Measurements from ENCODE around the gene ATAD3C. TPM values are rescaled to one million over a fixed set of nuclear protein-coding genes. Genes with fewer than 3 reads are reported as not detected.
"Not testable (repeated sequence)": the region's sequence is repeated elsewhere in the genome, so short reads cannot be mapped to it uniquely, and the experiment has no call there.

Gene ATAD3C
- total and polyA plus RNA-seq, 2 donors (not counting 3 experiments of a cell fraction or from before 2014, with no cell fraction given): 0.01 TPM; not detected in 1

GRCh38 chr1:1505801-1506200 lies 56.3 kb downstream of the ATAD3C start:
- H3K4me2 ChIP-seq (ENCODE audit: insufficient read depth, low read length); H3K9me3 ChIP-seq (replicated peaks; ENCODE audit: control insufficient read depth, insufficient read depth, low read length); FAIRE-seq; dilution Hi-C loops (cut with MboI; ENCODE audit: extremely low pct_ligation_motif_present, low sequenced_read_pairs); H3K9ac ChIP-seq (replicated peaks; ENCODE audit: extremely low read depth, insufficient read depth, low read length); BruUV-seq (replicated peaks); H3K27ac ChIP-seq (ENCODE audit: insufficient read depth, low read depth, low read length); DNase-seq (ENCODE audit: low read depth, low spot score); H3K27me3 ChIP-seq (ENCODE audit: control insufficient read depth in 2 of 2, insufficient read depth in 2 of 2, low read length in 2 of 2); H3K4me1 ChIP-seq (ENCODE audit: control insufficient read depth, extremely low read depth, insufficient read depth, low read length); POLR2A ChIA-PET; H3K36me3 ChIP-seq (ENCODE audit: control insufficient read depth in 2 of 2, extremely low read depth in 1 of 2, insufficient read depth in 2 of 2, low read length in 2 of 2); H2AFZ ChIP-seq (ENCODE audit: low read depth, low read length); H4K20me1 ChIP-seq (replicated peaks; ENCODE audit: control insufficient read depth, extremely low read depth, insufficient read depth, low read length); H3K4me3 ChIP-seq (replicated peaks in 1 of 3; ENCODE audit: insufficient read depth in 1 of 3, low read depth in 1 of 3, low read length in 3 of 3); H3K9me1 ChIP-seq (replicated peaks; ENCODE audit: control insufficient read depth, extremely low read depth, insufficient read depth, low read length); H3K79me2 ChIP-seq (ENCODE audit: control insufficient read depth, insufficient read depth, low read length): not testable (repeated sequence)
- CTCF ChIA-PET: interaction anchor here (0.6 to 1.4 kb wide), 8 partner anchors 14 to 196 kb away, joined by 3 to 5 read pairs (median 3); partner anchors contain the start of genes AURKAIP1, CCNL2 and MIB2
- intact Hi-C loops (cut with micrococcal nuclease): loop anchor here (2.0 kb wide), 1 partner anchor 99 kb away; the partner anchor contains the start of gene MRPL20

GRCh38 chr1:1507305-1507704 lies 57.8 kb downstream of the ATAD3C start:
- Histone ChIP-seq H3K36me3 (ENCODE audit: control insufficient read depth in 2 of 2, extremely low read depth in 1 of 2, insufficient read depth in 2 of 2, low read length in 2 of 2) (no peaks in the 10 kb centered on the region), H3K4me1 (ENCODE audit: control insufficient read depth, extremely low read depth, insufficient read depth, low read length) (peaks cover 4% of the 10 kb centered on the region), H4K20me1 (replicated peaks; ENCODE audit: control insufficient read depth, extremely low read depth, insufficient read depth, low read length) (no peaks in the 10 kb centered on the region), H3K79me2 (ENCODE audit: control insufficient read depth, insufficient read depth, low read length) (no peaks in the 10 kb centered on the region), H3K27me3 (ENCODE audit: control insufficient read depth in 2 of 2, insufficient read depth in 2 of 2, low read length in 2 of 2) (no peaks in the 10 kb centered on the region), H3K4me3 (replicated peaks in 1 of 3; ENCODE audit: insufficient read depth in 1 of 3, low read depth in 1 of 3, low read length in 3 of 3) (no peak overlapping the region), H3K9me1 (replicated peaks; ENCODE audit: control insufficient read depth, extremely low read depth, insufficient read depth, low read length) (no peaks in the 10 kb centered on the region), H3K4me2 (ENCODE audit: insufficient read depth, low read length) (no peak overlapping the region), H3K27ac (ENCODE audit: insufficient read depth, low read depth, low read length) (no peak overlapping the region), H3K9me3 (replicated peaks; ENCODE audit: control insufficient read depth, insufficient read depth, low read length) (no peaks in the 10 kb centered on the region), H3K9ac (replicated peaks; ENCODE audit: extremely low read depth, insufficient read depth, low read length) (no peak overlapping the region), H2AFZ (ENCODE audit: low read depth, low read length) (no peak overlapping the region)
- no peak for FAIRE-seq
- ChIA-PET POLR2A (no interaction called here), CTCF (no interaction called here)
- dilution Hi-C loops (cut with MboI; ENCODE audit: extremely low pct_ligation_motif_present, low sequenced_read_pairs): no loop called here
- intact Hi-C loops (cut with micrococcal nuclease): no loop called here
- BruUV-seq (replicated peaks): no TSS peak
- TF ChIP-seq FOS (IDR thresholded peaks at IDR 0.05; ENCODE audit: borderline replicate concordance, insufficient read depth, low read length): no peak
- TF ChIP-seq MAX (IDR thresholded peaks at IDR 0.05; ENCODE audit: insufficient read depth, insufficient read length): no peak
- DNase-seq (ENCODE audit: low read depth, low spot score): no peak

- POLR2A ChIA-PET; H3K9me3 ChIP-seq (replicated peaks; ENCODE audit: control insufficient read depth, insufficient read depth, low read length); intact Hi-C loops (cut with micrococcal nuclease); DNase-seq (ENCODE audit: low read depth, low spot score); H3K9me1 ChIP-seq (replicated peaks; ENCODE audit: control insufficient read depth, extremely low read depth, insufficient read depth, low read length); H3K4me1 ChIP-seq (ENCODE audit: control insufficient read depth, extremely low read depth, insufficient read depth, low read length); H2AFZ ChIP-seq (ENCODE audit: low read depth, low read length); H3K27me3 ChIP-seq (ENCODE audit: control insufficient read depth in 2 of 2, insufficient read depth in 2 of 2, low read length in 2 of 2); FAIRE-seq; H3K9ac ChIP-seq (replicated peaks; ENCODE audit: extremely low read depth, insufficient read depth, low read length); H3K4me2 ChIP-seq (ENCODE audit: insufficient read depth, low read length); H3K36me3 ChIP-seq (ENCODE audit: control insufficient read depth in 2 of 2, extremely low read depth in 1 of 2, insufficient read depth in 2 of 2, low read length in 2 of 2); H3K4me3 ChIP-seq (replicated peaks in 1 of 3; ENCODE audit: insufficient read depth in 1 of 3, low read depth in 1 of 3, low read length in 3 of 3); H3K27ac ChIP-seq (ENCODE audit: insufficient read depth, low read depth, low read length); CTCF ChIA-PET; H4K20me1 ChIP-seq (replicated peaks; ENCODE audit: control insufficient read depth, extremely low read depth, insufficient read depth, low read length); dilution Hi-C loops (cut with MboI; ENCODE audit: extremely low pct_ligation_motif_present, low sequenced_read_pairs); BruUV-seq (replicated peaks): not testable (repeated sequence)
- peaks cover 11% of the 10 kb centered on the region for H3K79me2 ChIP-seq (ENCODE audit: control insufficient read depth, insufficient read depth, low read length)
These were observed 59.4 kb downstream of the ATAD3C start for GRCh38 chr1:1508775-1509464.

- FAIRE-seq, POLR2A ChIA-PET: not testable (repeated sequence)
These were observed 60.0 kb downstream of the ATAD3C start for GRCh38 chr1:1509465-1509850.

More at GRCh38 chr1:1509465-1509850, 60.0 kb downstream of the ATAD3C start:
- H3K4me1 ChIP-seq (ENCODE audit: control insufficient read depth, extremely low read depth, insufficient read depth, low read length); DNase-seq (ENCODE audit: low read depth, low spot score); H3K9me1 ChIP-seq (replicated peaks; ENCODE audit: control insufficient read depth, extremely low read depth, insufficient read depth, low read length); H3K27me3 ChIP-seq (ENCODE audit: control insufficient read depth in 2 of 2, insufficient read depth in 2 of 2, low read length in 2 of 2); H3K9ac ChIP-seq (replicated peaks; ENCODE audit: extremely low read depth, insufficient read depth, low read length); H3K4me2 ChIP-seq (ENCODE audit: insufficient read depth, low read length); CTCF ChIA-PET; H2AFZ ChIP-seq (ENCODE audit: low read depth, low read length); BruUV-seq (replicated peaks); H3K9me3 ChIP-seq (replicated peaks; ENCODE audit: control insufficient read depth, insufficient read depth, low read length); H3K36me3 ChIP-seq (ENCODE audit: control insufficient read depth in 2 of 2, extremely low read depth in 1 of 2, insufficient read depth in 2 of 2, low read length in 2 of 2); intact Hi-C loops (cut with micrococcal nuclease); dilution Hi-C loops (cut with MboI; ENCODE audit: extremely low pct_ligation_motif_present, low sequenced_read_pairs); H4K20me1 ChIP-seq (replicated peaks; ENCODE audit: control insufficient read depth, extremely low read depth, insufficient read depth, low read length); H3K27ac ChIP-seq (ENCODE audit: insufficient read depth, low read depth, low read length); H3K4me3 ChIP-seq (replicated peaks in 1 of 3; ENCODE audit: insufficient read depth in 1 of 3, low read depth in 1 of 3, low read length in 3 of 3): not testable (repeated sequence)
- H3K79me2 ChIP-seq (ENCODE audit: control insufficient read depth, insufficient read depth, low read length): peaks cover 13% of the 10 kb centered on the region

Data from endothelial cell of umbilical vein (primary cell).